CD4-positive, alpha-beta T cell treated with Interleukin-4 for 1 hour (primary cell): Measurements from ENCODE around the gene VGLL3.
"Not testable (repeated sequence)": the region's sequence is repeated elsewhere in the genome, so short reads cannot be mapped to it uniquely, and the experiment has no call there.

Experiments used
- DNase-seq, 2 donors: peaks; one replicate each; pipeline ENCODE4 v3.0.0-alpha.2; 2020 to 2022

VGLL3 gene

GRCh38 chr3:86990734-86991481 lies at the start of gene VGLL3:
Gene VGLL3, minus strand, starts transcription at chr3:86991149. Its CDS starts 406 bp downstream, at chr3:86990743.
- no peak for DNase-seq

GRCh38 chr3:87037652-87038051 lies 46.7 kb upstream of the VGLL3 start:
- DNase-seq, result no peak

- DNase-seq, result no peak
Observed at GRCh38 chr3:87036671-87037070, 45.7 kb upstream of the VGLL3 start.

GRCh38 chr3:87035339-87035738 lies 44.4 kb upstream of the VGLL3 start:
- no peak for DNase-seq

GRCh38 chr3:87033205-87033604 lies 42.3 kb upstream of the VGLL3 start:
- DNase-seq, result no peak

- DNase-seq, result no peak
Observed at GRCh38 chr3:87025661-87026645, 35.0 kb upstream of the VGLL3 start.

- DNase-seq, result not testable (repeated sequence)
Observed at GRCh38 chr3:87017370-87017769, 26.4 kb upstream of the VGLL3 start.

- DNase-seq, result no peak
Observed at GRCh38 chr3:87009271-87009670, 18.3 kb upstream of the VGLL3 start.

- DNase-seq, result no peak
Observed at GRCh38 chr3:87006844-87007439, 16.0 kb upstream of the VGLL3 start.

GRCh38 chr3:87004883-87005282 lies 13.9 kb upstream of the VGLL3 start:
- no peak for DNase-seq

GRCh38 chr3:87002346-87002745 lies 11.4 kb upstream of the VGLL3 start:
- no peak for DNase-seq

- DNase-seq, result no peak
Observed at GRCh38 chr3:87001473-87002098, 10.6 kb upstream of the VGLL3 start.

- no peak for DNase-seq
Observed at GRCh38 chr3:87000940-87001339, 10.0 kb upstream of the VGLL3 start.

GRCh38 chr3:86998569-86998968 lies 7.6 kb upstream of the VGLL3 start:
- no peak for DNase-seq

GRCh38 chr3:86996261-86996955 lies 5.5 kb upstream of the VGLL3 start:
- no peak for DNase-seq

GRCh38 chr3:86995537-86995936 lies 4.6 kb upstream of the VGLL3 start:
- no peak for DNase-seq

GRCh38 chr3:86993704-86994103 lies 2.8 kb upstream of the VGLL3 start:
- no peak for DNase-seq

GRCh38 chr3:86991840-86992435 lies 989 bp upstream of the VGLL3 start:
- DNase-seq, result no peak

- DNase-seq, result no peak
Observed at GRCh38 chr3:86991482-86991815, 500 bp upstream of the VGLL3 start.

- no peak for DNase-seq
Observed at GRCh38 chr3:86990012-86990733, 776 bp downstream of the VGLL3 start.

GRCh38 chr3:86989611-86990010 lies 1.3 kb downstream of the VGLL3 start:
- no peak for DNase-seq
